Measurements from ENCODE around the gene KIRREL3.
"Not testable (repeated sequence)": the region's sequence is repeated elsewhere in the genome, so short reads cannot be mapped to it uniquely, and the experiment has no call there.

Gene KIRREL3

DNA sequence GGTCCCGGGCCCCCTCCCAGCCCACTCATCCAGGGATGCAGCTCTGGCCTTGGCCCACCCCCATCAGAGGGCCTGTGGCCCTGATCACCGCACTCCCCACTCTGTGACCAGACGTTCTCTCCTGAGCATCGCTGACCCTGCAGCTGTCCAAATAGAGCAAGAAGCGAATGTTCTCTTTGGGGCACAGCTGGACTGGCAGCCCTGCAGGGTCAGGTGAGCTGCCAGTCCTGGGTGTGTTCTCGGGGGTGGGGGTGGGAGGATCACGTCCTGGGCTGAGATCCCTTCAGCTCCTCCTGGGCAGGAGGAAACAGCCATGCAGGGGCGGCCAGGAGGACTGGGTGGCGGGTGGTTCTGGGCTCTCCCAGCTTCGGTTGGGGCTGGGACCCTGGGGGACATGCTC is 618.6 kb downstream of the KIRREL3 start:
- not testable (repeated sequence) for DNase-seq (ENCODE audit: low spot score)

DNA sequence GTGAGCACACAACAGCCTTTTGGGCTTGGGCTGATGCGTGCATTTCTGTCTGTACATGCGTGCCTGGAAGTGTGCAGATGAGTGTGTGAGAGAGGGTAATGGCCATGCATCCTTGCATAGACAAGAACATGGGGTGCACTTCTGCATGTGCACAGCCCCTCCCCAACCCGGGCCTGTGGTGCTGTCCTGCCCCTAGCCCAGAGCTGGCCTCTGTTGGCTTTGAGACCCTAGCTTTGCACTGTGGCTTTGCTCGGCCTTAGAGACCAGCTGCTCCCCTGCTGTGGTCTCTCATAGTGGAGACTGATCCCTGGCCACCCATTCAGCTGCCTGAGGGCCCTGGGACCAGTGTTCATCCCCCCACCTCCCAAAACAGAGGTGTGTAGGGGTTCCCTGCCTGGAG is 619.7 kb downstream of the KIRREL3 start:
- no peak for DNase-seq (ENCODE audit: low spot score)

DNA sequence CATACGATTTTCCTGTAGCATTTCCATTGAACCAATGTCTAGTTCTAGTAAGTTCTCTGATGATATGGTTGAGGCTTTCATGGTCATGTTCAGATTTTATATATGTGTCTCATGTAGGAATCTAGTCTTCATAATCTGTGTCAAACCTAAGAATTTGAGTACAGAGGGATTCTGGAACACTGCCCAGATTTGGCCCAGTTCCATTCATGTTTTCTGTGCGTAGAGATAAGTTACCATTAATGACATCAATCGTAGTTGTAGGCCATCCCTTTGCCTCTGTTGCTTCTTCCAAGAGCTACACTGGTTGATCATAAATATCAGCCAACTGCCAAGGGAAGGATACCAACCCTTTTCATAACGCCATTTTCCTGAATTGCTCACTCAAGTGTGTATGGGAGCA is 621.8 kb downstream of the KIRREL3 start:
- no peak for DNase-seq (ENCODE audit: low spot score)

DNA sequence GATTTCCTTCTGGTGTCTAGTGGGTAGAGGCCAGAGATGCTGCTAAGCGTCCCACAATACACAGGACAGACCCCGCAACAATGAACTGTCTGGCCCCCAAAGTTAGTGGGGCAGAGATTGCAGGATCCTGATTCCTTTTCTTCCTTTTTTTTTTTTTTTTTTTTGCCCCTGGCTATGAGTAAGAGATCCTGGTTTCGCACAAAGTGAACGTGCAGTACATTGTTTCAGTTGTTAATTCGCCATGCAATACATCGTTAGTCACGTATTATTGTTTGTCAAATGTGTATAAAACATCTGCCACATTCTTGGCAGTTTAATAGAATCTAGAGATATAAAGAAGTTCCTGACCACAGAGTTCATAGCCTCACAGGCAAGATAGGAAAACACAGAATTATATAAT is 624.8 kb downstream of the KIRREL3 start:
- DNase-seq (ENCODE audit: low spot score), result no peak

DNA sequence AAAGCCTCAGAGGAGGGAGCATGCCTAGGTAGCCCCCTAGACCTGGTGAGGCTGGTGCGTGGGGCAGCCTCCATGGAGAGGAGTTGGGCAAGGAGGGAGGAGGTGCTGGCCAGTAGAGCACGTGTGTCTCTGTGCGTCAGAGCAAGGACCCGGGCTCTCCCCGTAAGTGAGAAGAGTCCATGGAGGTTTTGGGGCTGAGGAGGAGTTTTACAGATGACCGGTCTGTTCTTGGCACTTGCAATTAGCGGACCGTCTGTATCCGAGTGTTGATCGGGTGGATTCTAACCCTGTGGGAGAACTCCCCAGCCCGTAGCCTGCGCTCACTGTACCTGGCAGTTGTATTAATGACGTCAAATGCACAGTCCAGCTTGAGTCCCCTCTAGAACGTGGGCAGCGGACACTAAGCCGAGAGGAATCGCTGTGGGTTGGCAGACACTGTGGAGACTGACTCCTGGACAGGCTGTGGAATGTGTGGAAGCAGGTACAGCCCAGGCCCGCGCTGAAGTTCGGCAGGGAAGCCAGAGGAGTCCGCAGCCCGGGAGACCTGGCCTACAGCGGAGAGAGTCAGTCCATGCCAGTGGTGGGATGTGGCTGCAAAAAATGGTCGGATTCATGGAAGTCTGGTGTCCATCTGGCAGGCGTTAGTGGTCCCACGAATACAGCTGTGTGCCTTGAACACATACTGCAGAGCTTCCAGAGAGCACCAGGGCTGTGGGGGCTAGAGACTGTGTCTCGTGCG is 625.8 kb downstream of the KIRREL3 start:
- DNase-seq (ENCODE audit: low spot score), result not testable (repeated sequence)

DNA sequence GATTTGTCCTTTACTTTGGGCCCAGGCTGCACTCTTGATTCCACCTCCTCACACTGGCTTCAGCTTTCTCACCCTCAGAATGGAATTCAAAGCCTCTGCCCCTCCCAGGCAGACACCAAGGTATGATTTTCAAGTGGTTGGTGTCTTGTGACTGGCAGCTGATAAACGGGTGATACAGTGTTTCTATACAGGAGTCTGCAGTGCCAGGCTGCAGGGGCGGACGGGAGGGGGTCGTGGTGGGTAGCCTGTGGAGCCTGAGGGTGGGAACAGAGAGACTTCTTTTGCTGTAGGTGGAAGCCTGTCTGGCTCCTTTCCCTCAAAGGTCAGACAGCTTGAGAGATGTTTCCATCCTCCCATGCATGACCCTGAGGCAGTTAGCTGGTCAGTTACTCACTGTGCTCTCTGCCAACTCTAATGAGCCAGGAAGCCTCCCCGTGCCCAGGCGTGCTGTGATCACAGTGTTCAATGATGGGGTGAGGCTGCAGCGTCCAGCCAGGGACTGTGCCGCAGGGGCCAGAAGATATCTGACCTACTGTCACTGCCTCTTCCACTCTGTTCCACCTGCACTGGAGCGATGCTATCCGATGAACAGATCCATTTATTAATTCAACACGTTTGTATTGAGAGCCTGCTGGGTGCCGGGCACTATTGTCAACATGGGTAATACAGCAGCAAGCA is 627.0 kb downstream of the KIRREL3 start:
- DNase-seq (ENCODE audit: low spot score), result not testable (repeated sequence)
